Body of pancreas (tissue), 4 donors: Measurements from ENCODE around the gene CISH. TPM values are rescaled to one million over a fixed set of nuclear protein-coding genes. Genes with fewer than 3 reads are reported as not detected.
A peak's percentile ranks its signal among the peaks of the same experiment; 100 is the strongest.

Source experiments
- ATAC-seq: fragments of 150-250 bp; one replicate; pipeline ENCODE4 v1.9.1; 2016
- DNase-seq, 4 donors: peaks; one replicate each; pipeline ENCODE4 v3.0.0-alpha.2; 2019
- H3K27ac ChIP-seq, 4 donors: fragments of 200-600 bp; sonication (generic); 1 replicate in 3 of 4; 2 replicates in 1 of 4; pipeline versions ENCODE4 v1.5.1 to v1.6.1; 2016 to 2019; ENCODE audit warnings: mild to moderate bottlenecking in 1 of 4, mixed read lengths in 1 of 4, moderate library complexity in 1 of 4
- H3K27me3 ChIP-seq, 2 donors: fragments of 200-600 bp; sonication (generic); one replicate each; pipeline ENCODE4 v1.6.0; 2016; ENCODE audit warnings: mild to moderate bottlenecking in 1 of 2
- H3K36me3 ChIP-seq, 2 donors: fragments of 200-600 bp; sonication (generic); replicated peaks in 1 of 2; 2 replicates each; pipeline ENCODE4 v1.5.1; 2016; ENCODE audit warnings: low read depth in 2 of 2; ENCODE audit not compliant: insufficient read depth in 1 of 2
- H3K4me1 ChIP-seq: fragments of 200-600 bp; sonication (generic); one replicate; pipeline ENCODE4 v1.6.0; 2016
- H3K4me3 ChIP-seq, 2 donors: fragments of 200-600 bp; sonication (generic); 1 replicate in 1 of 2; 2 replicates in 1 of 2; pipeline ENCODE4 v1.5.1; 2016 to 2019
- H3K9me3 ChIP-seq, 3 donors: fragments of 200-600 bp; sonication (generic); 1 replicate in 2 of 3; 2 replicates in 1 of 3; pipeline ENCODE4 v1.5.1; 2016
- POLR2A ChIP-seq, 3 donors: fragments of 450-650 bp; IDR thresholded peaks; one replicate each; pipeline ENCODE4 v1.6.1; 2016; ENCODE audit warnings: antibody characterized with exemption in 3 of 3, mild to moderate bottlenecking in 2 of 3
- WGBS, 2 donors: methylation state at CpG; one replicate each; pipeline ENCODE4 v1.1.5; 2017; 5-methylcytosine and 5-hydroxymethylcytosine counted together
- intact Hi-C: fragments of 100-400 bp; cut with DNase I; formaldehyde crosslinking; loops from one replicate; pipeline ENCODE4 v1.15.1; 2023
- total RNA-seq, 2 donors: library from RNA; depleted of rRNA; stranded (reverse); fragments of >200 nt; gene quantifications; one replicate each; pipeline ENCODE4 v1.1.0, GENCODE V29; 2016
- TF ChIP-seq, protein P1 (sequence below), 7 experiments: fragments of 450-650 bp in 4 of 7; fragments of 200-600 bp in 3 of 7; sonication (generic) in 3 of 7; IDR thresholded peaks; one replicate each; pipeline ENCODE4 v1.5.1; 2016 to 2019; ENCODE audit warnings: antibody characterized with exemption in 7 of 7

Gene CISH
- total RNA-seq, 2 donors from 2014 or later: 4.9 to 19.8 TPM

- Histone ChIP-seq H3K9me3 (no peaks in the 10 kb centered on the region), H3K27me3 (no peaks in the 10 kb centered on the region), H3K36me3 (no peaks in the 10 kb centered on the region), H3K27ac (peak overlapping the region in 1 of 4 donors; percentile 86), H3K4me3 (no peak overlapping the region), H3K4me1 (peaks cover 39% of the 10 kb centered on the region)
- intact Hi-C loops: no loop called here
- ATAC-seq (no peak), DNase-seq (no peak)
- WGBS, 2 donors: 69 to 75% methylated on average over 5 of the region's 5 CpGs
- TF ChIP-seq, protein P1, sequence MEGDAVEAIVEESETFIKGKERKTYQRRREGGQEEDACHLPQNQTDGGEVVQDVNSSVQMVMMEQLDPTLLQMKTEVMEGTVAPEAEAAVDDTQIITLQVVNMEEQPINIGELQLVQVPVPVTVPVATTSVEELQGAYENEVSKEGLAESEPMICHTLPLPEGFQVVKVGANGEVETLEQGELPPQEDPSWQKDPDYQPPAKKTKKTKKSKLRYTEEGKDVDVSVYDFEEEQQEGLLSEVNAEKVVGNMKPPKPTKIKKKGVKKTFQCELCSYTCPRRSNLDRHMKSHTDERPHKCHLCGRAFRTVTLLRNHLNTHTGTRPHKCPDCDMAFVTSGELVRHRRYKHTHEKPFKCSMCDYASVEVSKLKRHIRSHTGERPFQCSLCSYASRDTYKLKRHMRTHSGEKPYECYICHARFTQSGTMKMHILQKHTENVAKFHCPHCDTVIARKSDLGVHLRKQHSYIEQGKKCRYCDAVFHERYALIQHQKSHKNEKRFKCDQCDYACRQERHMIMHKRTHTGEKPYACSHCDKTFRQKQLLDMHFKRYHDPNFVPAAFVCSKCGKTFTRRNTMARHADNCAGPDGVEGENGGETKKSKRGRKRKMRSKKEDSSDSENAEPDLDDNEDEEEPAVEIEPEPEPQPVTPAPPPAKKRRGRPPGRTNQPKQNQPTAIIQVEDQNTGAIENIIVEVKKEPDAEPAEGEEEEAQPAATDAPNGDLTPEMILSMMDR (IDR thresholded peaks at IDR 0.05): no peak
- TF ChIP-seq POLR2A (IDR thresholded peaks at IDR 0.05): no peak
Measured at GRCh38 chr3:50570508-50571279, 40.9 kb downstream of the CISH start.

GRCh38 chr3:50568947-50569749 lies 42.4 kb downstream of the CISH start, which contains the start of gene HEMK1:
Gene HEMK1, plus strand, starts transcription at chr3:50569522. Its CDS starts 1,583 bp downstream, at chr3:50571105.
- peak within 1 kb of the TSS; percentile 53 to 86 (median 77) for H3K27ac ChIP-seq
- H3K4me1 ChIP-seq: peaks cover 39% of the 10 kb centered on the region
- ATAC-seq (peak; percentile 88), DNase-seq (peak; percentile 98 to 99 (median 99))
- no peaks in the 10 kb centered on the region for H3K9me3 ChIP-seq
- TF ChIP-seq, protein P1 (IDR thresholded peaks at IDR 0.05): peak in 1 of 7 experiments; percentile 14
- TF ChIP-seq POLR2A (IDR thresholded peaks at IDR 0.05): peak in 2 of 3 donors; percentile 81 to 84
- peak within 1 kb of the TSS; percentile 56 to 70 for H3K4me3 ChIP-seq
- no peaks in the 10 kb centered on the region for H3K27me3 ChIP-seq
- intact Hi-C loops: no loop called here
- 0% methylated on average over 5 to 55 of the region's 55 CpGs for WGBS, 2 donors
- H3K36me3 ChIP-seq: no peaks in the 10 kb centered on the region

- DNase-seq (peak; percentile 88 to 92 (median 90)), ATAC-seq (peak; percentile 68)
- Histone ChIP-seq H3K36me3 (no peaks in the 10 kb centered on the region), H3K27ac (peak within 1 kb of the TSS in 3 of 4 donors; percentile 69 to 86 (median 85)), H3K4me1 (peaks cover 37% of the 10 kb centered on the region), H3K9me3 (no peaks in the 10 kb centered on the region), H3K27me3 (no peaks in the 10 kb centered on the region), H3K4me3 (peak within 1 kb of the TSS; percentile 23 to 26)
- peak in 2 of 3 donors; percentile 28 to 39 for TF ChIP-seq POLR2A (IDR thresholded peaks at IDR 0.05)
- TF ChIP-seq, protein P1 (IDR thresholded peaks at IDR 0.05): no peak
- 2 to 3% methylated on average over 7 to 50 of the region's 53 CpGs for WGBS, 2 donors
- intact Hi-C loops: no loop called here
Measured at GRCh38 chr3:50567386-50568167, 44.0 kb downstream of the CISH start, which contains the start of gene C3orf18. Gene C3orf18, minus strand, starts transcription at chr3:50567747. Its CDS starts 2,048 bp downstream, at chr3:50565699.

GRCh38 chr3:50567011-50567385 lies 44.6 kb downstream of the CISH start:
- no peaks in the 10 kb centered on the region for H3K9me3 ChIP-seq
- ATAC-seq (no peak), DNase-seq (no peak)
- intact Hi-C loops: no loop called here
- peak overlapping the region; percentile 23 to 26 for H3K4me3 ChIP-seq
- H3K4me1 ChIP-seq: peaks cover 31% of the 10 kb centered on the region
- no peaks in the 10 kb centered on the region for H3K36me3 ChIP-seq
- 4 to 9% methylated on average over 5 to 11 of the region's 11 CpGs for WGBS, 2 donors
- peak overlapping the region in 3 of 4 donors; percentile 69 to 86 (median 85) for H3K27ac ChIP-seq
- no peaks in the 10 kb centered on the region for H3K27me3 ChIP-seq
- TF ChIP-seq, protein P1 (IDR thresholded peaks at IDR 0.05): no peak
- no peak for TF ChIP-seq POLR2A (IDR thresholded peaks at IDR 0.05)
